DND-41 (cell line): ENCODE results near the gene MYO1E.

Source experiments
- ATAC-seq: fragments of 200-7000 bp; cut with Tn5 transposase; 3 replicates; pipeline ENCODE4 v1.9.1; 2021; ENCODE audit warnings: low read depth; ENCODE audit not compliant: insufficient read depth
- DNase-seq: peaks from one replicate; pipeline ENCODE4 v3.0.0-alpha.2; 2020
- H2AFZ ChIP-seq: 2 replicates; pipeline ENCODE4 v1.6.0; 2012; ENCODE audit warnings: low read depth, low read length
- H3K27ac ChIP-seq: 2 replicates; pipeline ENCODE4 v1.5.1; 2012; ENCODE audit warnings: low read length, inconsistent platforms
- H3K27me3 ChIP-seq: fragments of 200-600 bp; sonication (generic); 2 replicates; pipeline ENCODE4 v1.6.0; 2012; ENCODE audit warnings: low read length, mild to moderate bottlenecking, inconsistent platforms; ENCODE audit not compliant: insufficient read depth, poor library complexity
- H3K36me3 ChIP-seq: 2 replicates; pipeline ENCODE4 v1.5.1; 2012; ENCODE audit warnings: low read length, inconsistent platforms; ENCODE audit not compliant: insufficient read depth
- H3K4me1 ChIP-seq: 2 replicates; pipeline ENCODE4 v1.5.1; 2012; ENCODE audit warnings: mild to moderate bottlenecking, low read length; ENCODE audit not compliant: insufficient read depth
- H3K4me2 ChIP-seq: 2 replicates; pipeline ENCODE4 v1.6.0; 2012; ENCODE audit warnings: mild to moderate bottlenecking, moderate library complexity, low read length, inconsistent platforms; ENCODE audit not compliant: insufficient read depth
- H3K4me3 ChIP-seq, 2 experiments: fragments of 200-600 bp in 1 of 2; shearing (Covaris generic) in 1 of 2; 2 replicates each; pipeline ENCODE4 v1.5.1; 2012 to 2016; ENCODE audit warnings: inconsistent platforms in 2 of 2, low read length in 2 of 2, mild to moderate bottlenecking in 2 of 2, low read depth in 1 of 2, moderate library complexity in 1 of 2
- H3K79me2 ChIP-seq: 2 replicates; pipeline ENCODE4 v1.6.0; 2012; ENCODE audit warnings: low read length, inconsistent platforms; ENCODE audit not compliant: insufficient read depth
- H3K9ac ChIP-seq: 2 replicates; pipeline ENCODE4 v1.6.0; 2012; ENCODE audit warnings: low read depth, mild to moderate bottlenecking, inconsistent platforms, low read length, moderate library complexity
- H3K9me3 ChIP-seq: 2 replicates; pipeline ENCODE4 v1.5.1; 2012; ENCODE audit warnings: low read length, moderate library complexity, mild to moderate bottlenecking, inconsistent platforms; ENCODE audit not compliant: insufficient read depth, severe bottlenecking
- H4K20me1 ChIP-seq: 2 replicates; pipeline ENCODE4 v1.6.0; 2012; ENCODE audit warnings: low read length; ENCODE audit not compliant: insufficient read depth
- EZH2 ChIP-seq: IDR thresholded peaks from 3 replicates; pipeline ENCODE4 v1.6.1; 2012; ENCODE audit warnings: borderline replicate concordance, low read depth, mild to moderate bottlenecking, moderate library complexity, low read length, inconsistent platforms; ENCODE audit not compliant: severe bottlenecking
- TF ChIP-seq, protein P1 (sequence below): IDR thresholded peaks from 2 replicates; pipeline ENCODE4 v1.5.1; 2012; ENCODE audit warnings: borderline replicate concordance, low read length, moderate library complexity, mild to moderate bottlenecking; ENCODE audit not compliant: poor library complexity, severe bottlenecking; ENCODE audit errors: extremely low read depth

Gene MYO1E

DNA sequence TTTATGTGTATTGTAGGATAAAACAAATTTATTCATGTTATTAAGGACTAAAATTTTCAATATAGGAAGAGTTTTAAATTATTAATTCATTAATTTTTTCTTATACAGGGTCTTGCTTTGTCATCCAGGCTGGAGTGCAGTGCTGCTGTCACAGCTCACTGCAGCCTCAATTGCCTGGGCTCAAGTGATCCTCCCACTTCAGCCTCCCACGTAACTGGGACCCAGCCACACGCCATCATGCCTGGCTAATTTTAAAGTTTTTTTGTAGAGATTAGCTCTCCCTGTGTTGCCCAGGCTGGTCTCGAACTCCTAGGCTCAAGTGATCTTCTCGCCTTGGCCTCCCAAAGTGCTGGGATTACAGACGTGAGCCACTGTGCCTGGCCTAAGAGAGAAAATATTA, 253.0 kb downstream of the MYO1E start:
- Histone ChIP-seq H3K4me1 (no peaks in the 10 kb centered on the region), H3K79me2 (peaks cover 32% of the 10 kb centered on the region), H3K4me3 (no peak overlapping the region), H4K20me1 (peaks cover 1% of the 10 kb centered on the region; the same call in 1 of the 2 replicates), H3K4me2 (no peak overlapping the region), H3K27me3 (no peaks in the 10 kb centered on the region), H3K9ac (no peak overlapping the region), H3K36me3 (peaks cover 94% of the 10 kb centered on the region), H3K9me3 (no peaks in the 10 kb centered on the region), H2AFZ (no peak overlapping the region), H3K27ac (no peak overlapping the region)
- no peak for DNase-seq
- ATAC-seq = no peak
- no peak for TF ChIP-seq EZH2
- TF ChIP-seq, protein P1, sequence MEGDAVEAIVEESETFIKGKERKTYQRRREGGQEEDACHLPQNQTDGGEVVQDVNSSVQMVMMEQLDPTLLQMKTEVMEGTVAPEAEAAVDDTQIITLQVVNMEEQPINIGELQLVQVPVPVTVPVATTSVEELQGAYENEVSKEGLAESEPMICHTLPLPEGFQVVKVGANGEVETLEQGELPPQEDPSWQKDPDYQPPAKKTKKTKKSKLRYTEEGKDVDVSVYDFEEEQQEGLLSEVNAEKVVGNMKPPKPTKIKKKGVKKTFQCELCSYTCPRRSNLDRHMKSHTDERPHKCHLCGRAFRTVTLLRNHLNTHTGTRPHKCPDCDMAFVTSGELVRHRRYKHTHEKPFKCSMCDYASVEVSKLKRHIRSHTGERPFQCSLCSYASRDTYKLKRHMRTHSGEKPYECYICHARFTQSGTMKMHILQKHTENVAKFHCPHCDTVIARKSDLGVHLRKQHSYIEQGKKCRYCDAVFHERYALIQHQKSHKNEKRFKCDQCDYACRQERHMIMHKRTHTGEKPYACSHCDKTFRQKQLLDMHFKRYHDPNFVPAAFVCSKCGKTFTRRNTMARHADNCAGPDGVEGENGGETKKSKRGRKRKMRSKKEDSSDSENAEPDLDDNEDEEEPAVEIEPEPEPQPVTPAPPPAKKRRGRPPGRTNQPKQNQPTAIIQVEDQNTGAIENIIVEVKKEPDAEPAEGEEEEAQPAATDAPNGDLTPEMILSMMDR = no peak

DNA sequence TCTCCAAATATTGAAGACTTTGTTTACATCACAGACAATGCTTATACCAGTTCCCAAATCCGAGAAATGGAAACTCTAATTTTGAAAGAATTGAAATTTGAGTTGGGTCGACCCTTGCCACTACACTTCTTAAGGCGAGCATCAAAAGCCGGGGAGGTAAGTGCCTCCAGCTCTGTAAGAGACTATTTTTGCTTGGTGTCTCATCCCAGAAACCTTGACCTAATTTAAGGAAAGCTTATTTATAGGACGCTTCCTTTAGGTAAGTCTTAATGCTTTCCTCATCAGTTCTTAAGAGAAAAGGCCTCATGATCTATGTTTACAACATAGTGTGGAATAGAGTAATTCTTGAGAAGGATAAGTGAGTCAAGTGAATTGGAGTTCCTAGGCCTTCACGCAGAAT, 255.9 kb downstream of the MYO1E start:
- DNase-seq (no peak), ATAC-seq (no peak)
- peaks cover 93% of the 10 kb centered on the region for H3K36me3 ChIP-seq
- TF ChIP-seq, protein P1 = no peak
- no peak for TF ChIP-seq EZH2
- no peak overlapping the region for H3K4me2 ChIP-seq
- no peak overlapping the region for H3K9ac ChIP-seq
- no peaks in the 10 kb centered on the region for H3K27me3 ChIP-seq
- H3K4me3 ChIP-seq = no peak overlapping the region
- no peak overlapping the region for H2AFZ ChIP-seq
- no peak overlapping the region for H3K27ac ChIP-seq
- H3K9me3 ChIP-seq = no peaks in the 10 kb centered on the region
- H3K79me2 ChIP-seq = peaks cover 34% of the 10 kb centered on the region
- H3K4me1 ChIP-seq = no peaks in the 10 kb centered on the region
- peaks cover 3% of the 10 kb centered on the region; the same call in 1 of the 2 replicates for H4K20me1 ChIP-seq

DNA sequence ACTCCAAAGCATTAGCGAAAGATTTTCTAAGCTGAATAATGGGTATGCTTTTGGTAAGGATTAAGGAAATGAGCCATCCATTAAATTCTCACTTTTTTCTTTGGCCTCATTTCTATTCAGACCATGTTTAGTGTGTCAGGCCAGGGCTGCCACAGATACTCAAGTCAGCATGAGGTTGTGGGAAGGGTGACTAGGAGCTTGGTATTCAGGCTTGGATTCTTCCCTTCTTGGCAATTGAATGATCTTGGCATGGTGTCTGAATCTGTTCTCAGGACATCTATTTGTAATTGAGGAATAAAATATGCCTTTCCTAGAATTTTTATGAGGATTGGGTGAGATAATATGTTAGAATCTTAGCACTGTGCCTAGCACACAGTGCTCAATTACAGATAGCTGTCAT, 256.5 kb downstream of the MYO1E start:
- TF ChIP-seq, protein P1 = no peak
- no peak for TF ChIP-seq EZH2
- peaks cover 94% of the 10 kb centered on the region for H3K36me3 ChIP-seq
- no peaks in the 10 kb centered on the region for H3K4me1 ChIP-seq
- H4K20me1 ChIP-seq = peaks cover 8% of the 10 kb centered on the region; the same call in 1 of the 2 replicates
- no peaks in the 10 kb centered on the region for H3K27me3 ChIP-seq
- no peak for ATAC-seq
- peaks cover 38% of the 10 kb centered on the region for H3K79me2 ChIP-seq
- no peak overlapping the region for H3K27ac ChIP-seq
- H2AFZ ChIP-seq = no peak overlapping the region
- H3K4me2 ChIP-seq = no peak overlapping the region
- H3K9ac ChIP-seq = no peak overlapping the region
- H3K9me3 ChIP-seq = no peaks in the 10 kb centered on the region
- no peak for DNase-seq
- no peak overlapping the region for H3K4me3 ChIP-seq

DNA sequence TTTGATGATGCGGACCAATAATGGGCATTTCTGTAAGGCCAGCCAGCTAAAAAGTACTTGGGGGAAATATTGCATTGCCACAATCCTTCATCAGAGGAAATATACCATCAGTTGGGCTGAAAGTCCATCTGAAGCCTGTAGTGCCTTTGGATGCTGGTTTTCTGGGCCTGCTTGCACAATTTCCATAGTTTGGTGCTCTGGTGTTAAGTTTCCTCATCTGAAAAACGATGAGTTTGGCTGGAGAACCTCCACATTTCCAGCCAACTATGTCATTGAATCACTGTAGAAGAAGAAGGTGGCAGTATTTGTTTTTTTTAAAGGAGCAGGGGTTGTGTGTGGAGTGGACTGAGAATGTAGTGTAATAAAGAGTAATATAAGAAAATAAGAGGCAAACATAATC, 257.6 kb downstream of the MYO1E start:
- Histone ChIP-seq H3K36me3 (peaks cover 94% of the 10 kb centered on the region), H2AFZ (no peak overlapping the region), H3K4me1 (peaks cover 7% of the 10 kb centered on the region; the same call in 1 of the 2 replicates), H3K9me3 (no peaks in the 10 kb centered on the region), H3K27ac (no peak overlapping the region), H3K4me3 (no peak overlapping the region), H3K9ac (no peak overlapping the region), H3K4me2 (no peak overlapping the region), H3K79me2 (peaks cover 43% of the 10 kb centered on the region), H4K20me1 (peaks cover 9% of the 10 kb centered on the region; the same call in 1 of the 2 replicates), H3K27me3 (no peaks in the 10 kb centered on the region)
- no peak for DNase-seq
- ATAC-seq = no peak
- TF ChIP-seq, protein P1 = no peak
- TF ChIP-seq EZH2 = no peak
